ENCODE data around the gene MXRA8. TPM values are rescaled to one million over a fixed set of nuclear protein-coding genes. Genes with fewer than 3 reads are reported as not detected.

The MXRA8 gene
- total and polyA plus RNA-seq, 3 experiments from 2014 or later: 0.26 to 0.61 (median 0.29) TPM

DNA sequence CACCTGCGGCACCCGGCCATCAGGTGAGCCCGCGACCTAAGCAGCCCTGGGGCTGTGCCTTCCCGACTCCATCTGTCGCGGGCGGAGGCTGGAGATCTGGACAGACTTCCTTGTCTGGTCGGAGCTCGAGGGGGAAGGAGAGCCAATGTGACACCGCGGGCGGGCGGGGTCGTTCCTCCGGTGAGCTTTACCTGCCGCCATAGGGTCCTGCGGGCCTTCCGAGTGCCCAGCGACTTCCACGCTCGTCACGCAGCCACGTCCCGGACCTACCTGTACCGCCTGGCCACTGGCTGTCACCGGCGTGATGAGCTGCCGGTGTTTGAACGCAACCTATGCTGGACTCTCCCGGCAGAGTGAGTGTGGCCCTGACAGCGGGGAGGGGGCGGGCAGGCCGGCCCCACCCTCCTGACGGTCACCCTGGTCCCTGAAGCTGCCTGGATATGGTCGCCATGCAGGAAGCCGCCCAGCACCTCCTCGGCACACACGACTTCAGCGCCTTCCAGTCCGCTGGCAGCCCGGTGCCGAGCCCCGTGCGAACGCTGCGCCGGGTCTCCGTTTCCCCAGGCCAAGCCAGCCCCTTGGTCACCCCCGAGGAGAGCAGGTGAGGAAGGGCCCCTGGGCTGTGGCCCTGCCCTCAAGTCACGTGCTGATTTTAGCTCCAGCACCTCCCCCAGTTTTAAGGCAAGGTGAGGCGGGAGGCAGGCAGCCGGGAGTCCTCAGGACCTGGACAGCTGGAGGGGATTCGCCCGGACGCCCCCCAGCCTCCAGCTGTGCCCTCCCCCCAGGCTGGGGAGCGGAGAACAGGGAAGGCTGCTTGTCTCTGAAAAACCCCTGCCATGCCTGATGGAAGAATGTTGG lies 48.9 kb downstream of the MXRA8 start:
- Histone ChIP-seq H3K4me3 (ENCODE audit: low read length) (peak overlapping the region; percentile 59), H3K9me3 (ENCODE audit: low read length) (no peaks in the 10 kb centered on the region), H3K4me1 (ENCODE audit: insufficient read depth, low read length) (peaks cover 38% of the 10 kb centered on the region), H3K27ac (ENCODE audit: low read depth, low read length) (peak overlapping the region; percentile 74), H3K36me3 (ENCODE audit: insufficient read depth, low read length) (no peaks in the 10 kb centered on the region), H3K27me3 (ENCODE audit: insufficient read depth, low read length, poor library complexity, severe bottlenecking) (no peaks in the 10 kb centered on the region)
- no peak for DNase-seq
- Mint-ChIP-seq H3K4me3 (peak overlapping the region; percentile 66 to 85 (median 71)), H3K36me3 (peaks cover 0 to 33% (median 0%) of the 10 kb centered on the region in 3 donors), H3K4me1 (peaks cover 15 to 37% (median 17%) of the 10 kb centered on the region in 3 donors), H3K9me3 (no peaks in the 10 kb centered on the region), H3K27me3 (no peaks in the 10 kb centered on the region), H3K27ac (peak overlapping the region in 6 of 8 donors; percentile 14 to 88 (median 52))
- ChIA-PET CTCF (interaction anchor here (0.9 to 1.7 kb wide), 4 partner anchors 16 to 187 kb away, joined by 3 to 4 read pairs (median 3); no protein-coding TSS in a partner anchor), POLR2A (interaction anchor here (0.5 to 1.1 kb wide), 3 partner anchors 10 to 160 kb away, joined by 3 to 4 read pairs (median 4); no protein-coding TSS in a partner anchor)

DNA sequence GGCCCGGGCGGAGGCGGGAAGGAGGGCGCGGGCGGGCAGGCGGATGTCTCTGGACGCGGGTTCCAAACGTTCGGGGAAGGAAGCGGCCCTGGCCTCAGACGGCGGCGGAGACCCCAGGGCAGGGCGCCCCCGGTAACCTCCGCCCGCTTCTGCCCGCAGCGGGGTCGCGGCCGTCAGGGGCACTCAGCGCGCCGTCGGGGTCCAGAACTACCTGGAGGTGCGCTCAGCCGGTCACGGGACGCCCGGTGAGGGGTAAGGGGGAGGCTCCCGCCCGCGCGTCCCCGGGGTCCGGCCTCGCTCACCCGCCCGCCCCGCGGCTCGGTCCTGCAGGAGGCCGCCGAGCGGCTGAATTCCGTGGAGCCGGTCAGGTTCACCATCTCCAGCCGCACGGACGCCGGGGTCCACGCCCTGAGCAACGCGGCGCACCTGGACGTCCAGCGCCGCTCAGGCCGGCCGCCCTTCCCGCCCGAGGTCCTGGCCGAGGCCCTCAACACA lies 49.6 kb downstream of the MXRA8 start:
- no peaks in the 10 kb centered on the region for H3K27me3 ChIP-seq (ENCODE audit: insufficient read depth, low read length, poor library complexity, severe bottlenecking)
- H3K4me1 ChIP-seq (ENCODE audit: insufficient read depth, low read length): peaks cover 39% of the 10 kb centered on the region
- Mint-ChIP-seq H3K4me1 (peaks cover 15 to 38% (median 17%) of the 10 kb centered on the region in 3 donors), H3K27ac (peak overlapping the region; percentile 67 to 93 (median 90)), H3K36me3 (peaks cover 0 to 30% (median 0%) of the 10 kb centered on the region in 3 donors), H3K27me3 (no peaks in the 10 kb centered on the region), H3K9me3 (no peaks in the 10 kb centered on the region), H3K4me3 (peak overlapping the region; percentile 80 to 95 (median 87))
- ChIA-PET POLR2A (interaction anchor here (1.1 kb wide), 1 partner anchor 11 kb away, joined by 4 read pairs; no protein-coding TSS in a partner anchor), CTCF (interaction anchor here (1.2 kb wide), 2 partner anchors 16 to 67 kb away, joined by 3 read pairs; no protein-coding TSS in a partner anchor)
- H3K36me3 ChIP-seq (ENCODE audit: insufficient read depth, low read length): no peaks in the 10 kb centered on the region
- H3K27ac ChIP-seq (ENCODE audit: low read depth, low read length): peak overlapping the region; percentile 74
- DNase-seq: no peak
- H3K9me3 ChIP-seq (ENCODE audit: low read length): no peaks in the 10 kb centered on the region
- peak overlapping the region; percentile 59 for H3K4me3 ChIP-seq (ENCODE audit: low read length)

DNA sequence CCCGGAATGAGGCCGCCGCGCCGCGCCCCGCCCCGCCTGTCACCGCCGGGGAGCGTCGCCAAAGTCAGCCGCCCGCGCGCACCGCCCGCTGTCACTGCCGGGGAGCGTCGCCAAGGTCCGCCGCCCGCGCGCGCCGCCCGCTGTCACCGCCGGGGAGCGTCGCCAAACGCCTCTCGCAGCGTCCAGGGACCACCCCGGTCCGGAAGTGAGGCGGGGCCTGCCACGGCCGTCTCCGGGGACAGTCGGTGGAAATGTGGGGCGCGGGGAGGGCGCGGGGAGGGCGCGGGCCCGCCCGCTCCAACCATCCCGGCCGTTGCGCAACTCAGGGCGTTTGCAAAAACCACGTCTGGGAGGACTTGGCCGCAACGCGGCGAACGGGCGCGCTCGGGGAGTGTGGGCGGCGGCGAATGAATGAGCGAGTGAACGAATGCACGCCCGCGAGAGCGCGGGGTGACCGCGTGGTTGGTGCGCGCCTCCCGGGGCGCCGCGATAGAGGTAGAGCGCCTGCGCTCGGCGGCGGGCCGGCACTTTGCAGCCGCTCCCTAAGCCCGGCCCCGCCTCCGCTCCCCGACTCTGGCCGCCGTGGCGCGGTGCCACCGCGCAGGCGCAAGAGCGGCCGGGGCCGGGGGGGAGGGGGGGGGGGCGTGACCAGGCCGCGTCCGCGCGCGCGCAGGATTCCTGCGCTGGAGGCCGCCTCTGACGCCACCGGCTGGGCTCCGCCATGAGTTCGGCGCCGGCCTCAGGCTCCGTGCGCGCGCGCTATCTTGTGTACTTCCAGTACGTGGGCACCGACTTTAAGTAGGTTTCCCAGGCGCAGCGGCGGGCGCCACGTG lies 50.2 kb downstream of the MXRA8 start, which contains the start of the genes ACAP3 and PUSL1:
Gene ACAP3, minus strand, starts transcription at position 8 of the 833 bp plus-strand sequence. CDS start 115 bp downstream, outside the sequence.
Gene PUSL1, plus strand, starts transcription at position 675 of the 833 bp plus-strand sequence. Its CDS starts 47 bp downstream, at position 722.
- Mint-ChIP-seq H3K27me3 (no peaks in the 10 kb centered on the region), H3K36me3 (peaks cover 0 to 23% (median 0%) of the 10 kb centered on the region in 3 donors), H3K9me3 (no peaks in the 10 kb centered on the region), H3K27ac (peak within 1 kb of the TSS; percentile 84 to 94 (median 92)), H3K4me1 (peaks cover 15 to 38% (median 17%) of the 10 kb centered on the region in 3 donors), H3K4me3 (peak within 1 kb of the TSS; percentile 84 to 95 (median 88))
- ChIA-PET CTCF (interaction anchor here (1.1 kb wide), 1 partner anchor 186 kb away, joined by 3 read pairs; no protein-coding TSS in a partner anchor), POLR2A (no interaction called here)
- peak; percentile 85 to 92 (median 92) for DNase-seq
- Histone ChIP-seq H3K27me3 (ENCODE audit: insufficient read depth, low read length, poor library complexity, severe bottlenecking) (no peaks in the 10 kb centered on the region), H3K27ac (ENCODE audit: low read depth, low read length) (peak within 1 kb of the TSS; percentile 84), H3K9me3 (ENCODE audit: low read length) (no peaks in the 10 kb centered on the region), H3K36me3 (ENCODE audit: insufficient read depth, low read length) (no peaks in the 10 kb centered on the region), H3K4me1 (ENCODE audit: insufficient read depth, low read length) (peaks cover 39% of the 10 kb centered on the region), H3K4me3 (ENCODE audit: low read length) (peak within 1 kb of the TSS; percentile 74)

DNA sequence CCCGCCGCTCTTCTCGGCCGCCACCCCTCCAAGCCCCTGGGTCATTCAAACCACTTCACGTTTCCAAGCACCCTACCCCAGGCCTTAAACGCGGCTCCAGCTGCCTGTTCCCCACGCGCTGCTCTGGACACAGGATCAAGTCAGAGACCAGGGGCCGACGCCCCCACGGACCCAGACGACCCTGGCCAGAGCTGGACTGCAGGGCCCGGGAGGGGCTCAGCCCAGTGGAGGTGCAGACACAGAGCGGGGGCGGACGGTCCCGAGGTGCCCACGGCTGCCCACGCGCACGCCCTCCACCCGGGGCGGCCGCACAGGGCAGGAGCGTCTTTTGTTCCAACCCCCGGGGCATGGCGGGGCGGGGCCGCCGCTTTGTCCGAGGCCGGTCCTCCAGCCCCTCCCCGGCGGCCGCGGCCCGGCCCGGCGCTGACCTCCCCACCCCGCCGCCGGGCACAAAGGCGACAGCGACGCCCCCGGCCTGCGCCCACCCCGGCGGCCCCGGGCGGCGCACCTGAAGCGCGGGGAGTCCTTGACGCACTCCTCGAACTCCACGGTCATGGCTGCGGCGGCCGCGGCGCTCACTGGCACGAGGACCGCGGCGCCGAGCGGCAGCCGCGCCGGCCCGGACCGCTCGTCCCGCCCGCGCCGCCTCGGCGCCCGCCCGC lies 51.0 kb downstream of the MXRA8 start:
- POLR2A ChIA-PET: no interaction called here

DNA sequence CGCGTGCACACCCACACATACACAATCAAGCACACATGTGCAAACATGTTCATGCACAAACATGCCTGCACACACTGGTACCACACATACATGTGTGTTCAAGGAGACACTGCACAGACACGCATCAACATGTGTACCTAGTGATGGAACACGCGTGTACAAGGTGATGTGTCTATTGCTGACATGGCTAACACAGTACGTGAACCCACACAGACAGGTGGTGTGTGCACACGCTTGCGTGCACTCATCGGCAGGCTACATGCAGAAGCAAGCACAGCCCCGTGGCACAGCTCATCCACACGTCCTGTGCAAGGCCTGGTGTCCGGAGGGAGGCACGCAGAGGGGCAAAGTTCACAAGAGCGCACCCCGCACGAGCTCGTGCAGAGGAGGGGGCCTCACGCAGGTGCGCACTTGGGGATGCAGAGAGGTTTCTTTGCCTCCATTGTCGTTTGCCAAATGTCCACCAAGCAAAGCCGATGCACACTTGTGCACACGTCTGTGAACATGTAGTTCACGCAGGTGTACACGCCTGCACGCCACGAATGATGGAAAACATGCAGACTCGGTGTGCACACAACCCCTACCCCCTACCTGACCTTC lies 51.6 kb downstream of the MXRA8 start:
- H3K27ac Mint-ChIP-seq: peak overlapping the region; percentile 72 to 94 (median 86)
- H3K36me3 Mint-ChIP-seq: peaks cover 0 to 15% (median 0%) of the 10 kb centered on the region in 3 donors
- H3K9me3 ChIP-seq (ENCODE audit: low read length): no peaks in the 10 kb centered on the region
- POLR2A ChIA-PET: no interaction called here
- H3K4me1 Mint-ChIP-seq: peaks cover 15 to 38% (median 17%) of the 10 kb centered on the region in 3 donors
- no peaks in the 10 kb centered on the region for H3K27me3 ChIP-seq (ENCODE audit: insufficient read depth, low read length, poor library complexity, severe bottlenecking)
- H3K4me3 Mint-ChIP-seq: peak overlapping the region; percentile 84 to 93 (median 87)
- H3K4me3 ChIP-seq (ENCODE audit: low read length): peak overlapping the region; percentile 62
- H3K27ac ChIP-seq (ENCODE audit: low read depth, low read length): peak overlapping the region; percentile 57
- no peak for DNase-seq
- H3K9me3 Mint-ChIP-seq: no peaks in the 10 kb centered on the region
- CTCF ChIA-PET: interaction anchor here (1.1 to 1.2 kb wide), 2 partner anchors 65 to 184 kb away, joined by 3 read pairs; no protein-coding TSS in a partner anchor
- H3K36me3 ChIP-seq (ENCODE audit: insufficient read depth, low read length): no peaks in the 10 kb centered on the region
- peaks cover 39% of the 10 kb centered on the region for H3K4me1 ChIP-seq (ENCODE audit: insufficient read depth, low read length)
- no peaks in the 10 kb centered on the region for H3K27me3 Mint-ChIP-seq

More for the DNA sequence above, 51.0 kb downstream of the MXRA8 start:
- peak in 1 of 5 donors; percentile 10 for DNase-seq
- Mint-ChIP-seq H3K27me3 (no peaks in the 10 kb centered on the region), H3K4me3 (peak overlapping the region; percentile 84 to 93 (median 87)), H3K4me1 (peaks cover 15 to 38% (median 17%) of the 10 kb centered on the region in 3 donors), H3K36me3 (peaks cover 0 to 18% (median 0%) of the 10 kb centered on the region in 3 donors), H3K9me3 (no peaks in the 10 kb centered on the region), H3K27ac (peak overlapping the region; percentile 72 to 94 (median 86))
- no peaks in the 10 kb centered on the region for H3K36me3 ChIP-seq (ENCODE audit: insufficient read depth, low read length)
- peaks cover 39% of the 10 kb centered on the region for H3K4me1 ChIP-seq (ENCODE audit: insufficient read depth, low read length)
- CTCF ChIA-PET: interaction anchor here (1.1 to 1.2 kb wide), 2 partner anchors 65 to 185 kb away, joined by 3 read pairs; no protein-coding TSS in a partner anchor
- H3K4me3 ChIP-seq (ENCODE audit: low read length): peak overlapping the region; percentile 62
- H3K27me3 ChIP-seq (ENCODE audit: insufficient read depth, low read length, poor library complexity, severe bottlenecking): no peaks in the 10 kb centered on the region
- no peaks in the 10 kb centered on the region for H3K9me3 ChIP-seq (ENCODE audit: low read length)
- peak overlapping the region; percentile 57 for H3K27ac ChIP-seq (ENCODE audit: low read depth, low read length)

DNA sequence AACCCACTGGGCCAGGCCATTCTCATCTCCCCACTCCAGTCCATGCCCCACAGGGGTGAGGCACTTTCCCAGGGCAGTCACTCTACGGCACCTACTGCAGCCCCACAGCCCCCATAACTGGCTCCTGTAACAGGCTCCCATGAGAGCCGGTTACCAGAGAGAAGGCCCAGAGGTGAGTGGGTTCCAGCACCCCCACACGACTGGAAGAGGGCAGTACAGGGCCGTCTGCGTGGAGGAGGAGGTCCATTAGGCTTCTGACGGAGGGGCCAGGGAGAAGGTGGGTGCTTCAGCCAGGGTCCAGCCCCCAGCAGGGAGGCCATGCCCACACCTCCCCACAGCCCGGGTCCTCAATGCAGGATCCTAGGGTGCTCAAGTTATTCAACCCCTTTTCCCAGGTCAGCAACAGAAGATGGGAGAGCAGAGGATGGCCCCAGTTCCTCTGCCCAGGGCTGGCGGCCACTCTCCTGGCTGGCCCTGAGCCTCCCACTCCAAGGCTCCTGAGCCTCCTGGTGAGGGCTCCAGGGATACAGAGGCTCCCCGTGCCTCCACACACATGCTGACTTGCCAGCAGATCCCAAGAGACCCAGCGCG lies 52.2 kb downstream of the MXRA8 start:
- Histone ChIP-seq H3K4me3 (ENCODE audit: low read length) (peak overlapping the region; percentile 62), H3K9me3 (ENCODE audit: low read length) (no peaks in the 10 kb centered on the region), H3K27me3 (ENCODE audit: insufficient read depth, low read length, poor library complexity, severe bottlenecking) (no peaks in the 10 kb centered on the region), H3K4me1 (ENCODE audit: insufficient read depth, low read length) (peaks cover 39% of the 10 kb centered on the region), H3K36me3 (ENCODE audit: insufficient read depth, low read length) (no peaks in the 10 kb centered on the region), H3K27ac (ENCODE audit: low read depth, low read length) (peak overlapping the region; percentile 72)
- POLR2A ChIA-PET: no interaction called here
- Mint-ChIP-seq H3K27me3 (no peaks in the 10 kb centered on the region), H3K4me3 (peak overlapping the region; percentile 84 to 93 (median 87)), H3K27ac (peak overlapping the region; percentile 47 to 94 (median 86)), H3K9me3 (no peaks in the 10 kb centered on the region), H3K36me3 (peaks cover 0 to 9% (median 0%) of the 10 kb centered on the region in 3 donors), H3K4me1 (peaks cover 15 to 38% (median 17%) of the 10 kb centered on the region in 3 donors)
- CTCF ChIA-PET: interaction anchor here (1.1 to 1.2 kb wide), 2 partner anchors 42 to 66 kb away, joined by 3 to 7 read pairs; no protein-coding TSS in a partner anchor
- no peak for DNase-seq

Data from CD8-positive, alpha-beta memory T cell (primary cell).